ENCODE results near the gene APOBEC3B. TPM values are rescaled to one million over a fixed set of nuclear protein-coding genes. Genes with fewer than 3 reads are reported as not detected.

APOBEC3B gene
- polyA plus RNA-seq, 1 of the 3 experiments (the other 2 are of a cell fraction) = not detected

- Histone ChIP-seq H3K9me3 (no peaks in the 10 kb centered on the region), H3K9me2 (no peaks in the 10 kb centered on the region), H3F3A (replicated peaks; ENCODE audit: insufficient read depth) (no peaks in the 10 kb centered on the region), H3K27ac (ENCODE audit: low read depth in 2 of 2, low read length in 1 of 2) (no peak overlapping the region), H3K36me3 (replicated peaks in 1 of 2; ENCODE audit: control insufficient read depth in 1 of 2, insufficient read depth in 2 of 2, low read length in 1 of 2) (no peaks in the 10 kb centered on the region), H3K27me3 (ENCODE audit: insufficient read depth) (no peaks in the 10 kb centered on the region; the same call in 1 of the 2 replicates), H3K4me3 (ENCODE audit: low read depth in 2 of 2, low read length in 1 of 2) (no peak overlapping the region), H2AFZ (ENCODE audit: low read depth) (no peak overlapping the region), H3K4me2 (no peak overlapping the region), H3K4me1 (ENCODE audit: control insufficient read depth in 1 of 2, insufficient read depth in 2 of 2, low read depth in 1 of 2, low read length in 1 of 2) (no peaks in the 10 kb centered on the region; a peak in 1 of 4 replicates), H3K9ac (no peak overlapping the region), H4K20me1 (ENCODE audit: insufficient read depth) (no peaks in the 10 kb centered on the region), H3K79me2 (ENCODE audit: insufficient read depth) (no peaks in the 10 kb centered on the region)
- WGBS (ENCODE audit: low lambda C conversion rate) = 31% methylated on average over 5 of the region's 8 CpGs
- ChIA-PET POLR2A (no interaction called here), CTCF (no interaction called here)
- no peak for DNase-seq
- TF ChIP-seq NFIC (IDR thresholded peaks at IDR 0.05; ENCODE audit: borderline replicate concordance) (no peak), NRF1 (IDR thresholded peaks at IDR 0.05; ENCODE audit: low read depth, low read length) (no peak), RAD21 (IDR thresholded peaks at IDR 0.05; ENCODE audit: low read length) (no peak), ZBTB33 (IDR thresholded peaks at IDR 0.05; ENCODE audit: borderline replicate concordance, low read depth) (no peak), PBX3 (IDR thresholded peaks at IDR 0.05) (no peak), FOXJ3 (CRISPR knock-in tag; IDR thresholded peaks at IDR 0.05) (no peak), MEF2A (IDR thresholded peaks at IDR 0.05; ENCODE audit: borderline replicate concordance, low read depth) (no peak), TCF12 (IDR thresholded peaks at IDR 0.05) (no peak), RXRA (IDR thresholded peaks at IDR 0.05; ENCODE audit: borderline replicate concordance, low read depth) (no peak), EP300 (IDR thresholded peaks at IDR 0.05; ENCODE audit: borderline replicate concordance in 1 of 2, low read depth in 1 of 2, low read length in 1 of 2) (no peak), CTCF (IDR thresholded peaks at IDR 0.05) (no peak), GABPA (IDR thresholded peaks at IDR 0.05; ENCODE audit: low read depth) (no peak), EZH2phosphoT487 (IDR thresholded peaks at IDR 0.05; ENCODE audit: borderline replicate concordance, low read depth) (no peak), SIN3A (IDR thresholded peaks at IDR 0.05; ENCODE audit: borderline replicate concordance, low read depth, low read length) (no peak), MAX (IDR thresholded peaks at IDR 0.05; ENCODE audit: low read depth) (no peak), TEAD4 (IDR thresholded peaks at IDR 0.05; ENCODE audit: borderline replicate concordance, insufficient read depth) (no peak), JUND (IDR thresholded peaks at IDR 0.05) (no peak), FOXM1 (IDR thresholded peaks at IDR 0.05; ENCODE audit: low read depth) (no peak), USF2 (IDR thresholded peaks at IDR 0.05; ENCODE audit: borderline replicate concordance, low read depth, low read length) (no peak)
These were observed 47.1 kb upstream of the APOBEC3B start for GRCh38 chr22:38935023-38935422.
